GM23338 (cell line): ENCODE results near the gene RHEX. TPM values are rescaled to one million over a fixed set of nuclear protein-coding genes. Genes with fewer than 3 reads are reported as not detected.

Experiments used
- ATAC-seq: fragments of 200-7000 bp; cut with Tn5 transposase; 3 replicates; pipeline ENCODE4 v1.9.1; 2020
- DNase-seq: peaks from one replicate; pipeline ENCODE4 v3.0.0-alpha.2; 2015; ENCODE audit warnings: low spot score
- H2AFZ ChIP-seq: fragments of 200-600 bp; sonication (generic); 2 replicates; pipeline ENCODE4 v1.8.0; 2016; ENCODE audit warnings: antibody characterized with exemption, mild to moderate bottlenecking, moderate library complexity
- H3F3A ChIP-seq: fragments of 200-600 bp; sonication (generic); replicated peaks from 2 replicates; pipeline ENCODE4 v1.8.0; 2017; ENCODE audit warnings: antibody characterized with exemption, mixed run types, low read depth
- H3K27ac ChIP-seq: fragments of 200-600 bp; sonication (generic); 2 replicates; pipeline ENCODE4 v1.6.1; 2016; ENCODE audit warnings: low read depth
- H3K27me3 ChIP-seq: fragments of 200-600 bp; sonication (generic); 2 replicates; pipeline ENCODE4 v1.8.0; 2016; ENCODE audit warnings: mild to moderate bottlenecking, mixed run types, moderate library complexity; ENCODE audit not compliant: insufficient read depth
- H3K36me3 ChIP-seq: fragments of 200-600 bp; sonication (generic); 2 replicates; pipeline ENCODE4 v1.8.0; 2016; ENCODE audit warnings: mild to moderate bottlenecking; ENCODE audit not compliant: insufficient read depth
- H3K4me1 ChIP-seq: fragments of 200-600 bp; sonication (generic); 2 replicates; pipeline ENCODE4 v1.8.0; 2016; ENCODE audit warnings: mild to moderate bottlenecking, moderate library complexity; ENCODE audit not compliant: insufficient read depth
- H3K4me2 ChIP-seq: fragments of 200-600 bp; sonication (generic); 2 replicates; pipeline ENCODE4 v1.7.1; 2017; ENCODE audit warnings: mixed run types
- H3K4me3 ChIP-seq: fragments of 200-600 bp; sonication (generic); 2 replicates; pipeline ENCODE4 v1.6.1; 2016; ENCODE audit warnings: mixed run types
- H3K79me2 ChIP-seq: fragments of 200-600 bp; sonication (generic); replicated peaks from 2 replicates; pipeline ENCODE4 v1.8.0; 2017; ENCODE audit warnings: mild to moderate bottlenecking; ENCODE audit not compliant: insufficient read depth
- H3K9me2 ChIP-seq: fragments of 200-600 bp; sonication (generic); 2 replicates; pipeline ENCODE4 v1.8.0; 2017; ENCODE audit not compliant: insufficient read depth
- H4K20me1 ChIP-seq: fragments of 200-600 bp; sonication (generic); replicated peaks from 2 replicates; pipeline ENCODE4 v1.8.0; 2017; ENCODE audit warnings: mild to moderate bottlenecking; ENCODE audit not compliant: insufficient read depth
- H3K27ac Mint-ChIP-seq: 2 replicates; pipeline ENCODE4 v1.8.0; 2020; ENCODE audit warnings: inconsistent platforms, mild to moderate bottlenecking, moderate library complexity, mixed read lengths
- H3K27me3 Mint-ChIP-seq: 3 replicates; pipeline ENCODE4 v1.8.0; 2022; ENCODE audit warnings: low read depth, mild to moderate bottlenecking, moderate library complexity, mixed read lengths, inconsistent platforms; ENCODE audit not compliant: insufficient read depth, poor library complexity
- H3K36me3 Mint-ChIP-seq: 3 replicates; pipeline ENCODE4 v1.8.0; 2021; ENCODE audit warnings: low read depth, mild to moderate bottlenecking, inconsistent platforms, moderate library complexity, mixed read lengths
- H3K4me1 Mint-ChIP-seq: 3 replicates; pipeline ENCODE4 v1.8.0; 2020; ENCODE audit warnings: mild to moderate bottlenecking, inconsistent platforms, mixed read lengths
- H3K4me3 Mint-ChIP-seq: 3 replicates; pipeline ENCODE4 v1.8.0; 2021; ENCODE audit warnings: moderate library complexity, mild to moderate bottlenecking, inconsistent platforms, mixed read lengths
- H3K9me3 Mint-ChIP-seq: 3 replicates; pipeline ENCODE4 v1.8.0; 2020; ENCODE audit warnings: moderate library complexity, mild to moderate bottlenecking, inconsistent platforms, mixed read lengths
- CREB1 ChIP-seq: fragments of 250-450 bp; sonication (Bioruptor Pico); IDR thresholded peaks from 2 replicates; pipeline ENCODE4 v1.5.0; 2020; ENCODE audit warnings: low read depth, mild to moderate bottlenecking, moderate library complexity
- CTCF ChIP-seq, 2 experiments: fragments of 200-600 bp in 1 of 2; sonication (generic) in 1 of 2; conservative IDR thresholded peaks; 2 replicates each; pipeline versions ENCODE4 v1.5.1 to v1.6.1; 2016 to 2017; ENCODE audit warnings: antibody characterized with exemption in 2 of 2, low read depth in 2 of 2, mild to moderate bottlenecking in 2 of 2, moderate library complexity in 1 of 2
- EZH2 ChIP-seq: fragments of 200-600 bp; sonication (generic); IDR thresholded peaks from one replicate; pipeline ENCODE4 v1.8.0; 2017; ENCODE audit warnings: antibody characterized with exemption, mild to moderate bottlenecking, low read depth; ENCODE audit not compliant: unreplicated experiment
- EZH2phosphoT487 ChIP-seq: fragments of 200-600 bp; sonication (generic); IDR thresholded peaks from one replicate; pipeline ENCODE4 v1.8.1; 2018; ENCODE audit warnings: antibody characterized with exemption; ENCODE audit not compliant: unreplicated experiment
- JUNB ChIP-seq: IDR thresholded peaks from one replicate; pipeline ENCODE4 v1.6.1; 2016; ENCODE audit warnings: antibody characterized with exemption; ENCODE audit not compliant: unreplicated experiment
- NANOG ChIP-seq: IDR thresholded peaks from 2 replicates; pipeline ENCODE4 v1.6.1; 2016; ENCODE audit warnings: antibody characterized with exemption, borderline replicate concordance
- POLR2AphosphoS5 ChIP-seq: IDR thresholded peaks from 2 replicates; pipeline ENCODE4 v1.6.1; 2016; ENCODE audit warnings: antibody characterized with exemption, low read depth
- STAT1 ChIP-seq: IDR thresholded peaks from one replicate; pipeline ENCODE4 v1.6.1; 2016; ENCODE audit warnings: antibody characterized with exemption; ENCODE audit not compliant: unreplicated experiment
- ZNF114 ChIP-seq: fragments of 250-450 bp; sonication (Bioruptor Pico); IDR thresholded peaks from 2 replicates; pipeline ENCODE4 v1.5.0; 2020; ENCODE audit warnings: mild to moderate bottlenecking, moderate library complexity
- ZNF331 ChIP-seq: fragments of 250-450 bp; sonication (Bioruptor Pico); IDR thresholded peaks from 2 replicates; pipeline ENCODE4 v1.5.0; 2020; ENCODE audit warnings: low read depth, mild to moderate bottlenecking, moderate library complexity
- polyA plus RNA-seq: library from polyadenylated mRNA; unstranded; fragments of >200 nt; fragmentation: Nextera tagmentation; extraction: Ambion mirVana; gene quantifications from 2 replicates; pipeline ENCODE4 v1.2.1, GENCODE V29; 2016
- total RNA-seq: library from RNA; depleted of rRNA; stranded (reverse); fragments of >200 nt; shearing (Covaris generic); gene quantifications from 2 replicates; pipeline ENCODE4 v1.2.3, GENCODE V29; 2014
- TF ChIP-seq, protein P1 (sequence below): IDR thresholded peaks from 2 replicates; pipeline ENCODE4 v1.6.1; 2016; ENCODE audit warnings: antibody characterized with exemption
- TF ChIP-seq, protein P2 (sequence below): IDR thresholded peaks from one replicate; pipeline ENCODE4 v1.6.1; 2018; ENCODE audit warnings: antibody characterized with exemption; ENCODE audit not compliant: unreplicated experiment
- TF ChIP-seq, protein P3 (sequence below): fragments of 250-450 bp; sonication (Bioruptor Pico); IDR thresholded peaks from 2 replicates; pipeline ENCODE4 v1.5.0; 2020; ENCODE audit warnings: mild to moderate bottlenecking, moderate library complexity

RHEX gene
- total and polyA plus RNA-seq, 2 experiments from 2014 or later = not detected

- H3K4me1 ChIP-seq = peaks cover 19% of the 10 kb centered on the region
- H3F3A ChIP-seq = no peaks in the 10 kb centered on the region
- TF ChIP-seq POLR2AphosphoS5 (no peak), JUNB (no peak), STAT1 (no peak), CTCF (conservative IDR thresholded peaks at IDR 0.05; ENCODE audit: low read depth in 2 of 2) (no peak), ZNF114 (CRISPR knock-in tag) (no peak), EZH2 (no peak), ZNF331 (CRISPR knock-in tag) (no peak), NANOG (no peak), EZH2phosphoT487 (no peak), CREB1 (no peak)
- TF ChIP-seq, protein P1, sequence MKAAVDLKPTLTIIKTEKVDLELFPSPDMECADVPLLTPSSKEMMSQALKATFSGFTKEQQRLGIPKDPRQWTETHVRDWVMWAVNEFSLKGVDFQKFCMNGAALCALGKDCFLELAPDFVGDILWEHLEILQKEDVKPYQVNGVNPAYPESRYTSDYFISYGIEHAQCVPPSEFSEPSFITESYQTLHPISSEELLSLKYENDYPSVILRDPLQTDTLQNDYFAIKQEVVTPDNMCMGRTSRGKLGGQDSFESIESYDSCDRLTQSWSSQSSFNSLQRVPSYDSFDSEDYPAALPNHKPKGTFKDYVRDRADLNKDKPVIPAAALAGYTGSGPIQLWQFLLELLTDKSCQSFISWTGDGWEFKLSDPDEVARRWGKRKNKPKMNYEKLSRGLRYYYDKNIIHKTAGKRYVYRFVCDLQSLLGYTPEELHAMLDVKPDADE = no peak
- TF ChIP-seq, protein P2, sequence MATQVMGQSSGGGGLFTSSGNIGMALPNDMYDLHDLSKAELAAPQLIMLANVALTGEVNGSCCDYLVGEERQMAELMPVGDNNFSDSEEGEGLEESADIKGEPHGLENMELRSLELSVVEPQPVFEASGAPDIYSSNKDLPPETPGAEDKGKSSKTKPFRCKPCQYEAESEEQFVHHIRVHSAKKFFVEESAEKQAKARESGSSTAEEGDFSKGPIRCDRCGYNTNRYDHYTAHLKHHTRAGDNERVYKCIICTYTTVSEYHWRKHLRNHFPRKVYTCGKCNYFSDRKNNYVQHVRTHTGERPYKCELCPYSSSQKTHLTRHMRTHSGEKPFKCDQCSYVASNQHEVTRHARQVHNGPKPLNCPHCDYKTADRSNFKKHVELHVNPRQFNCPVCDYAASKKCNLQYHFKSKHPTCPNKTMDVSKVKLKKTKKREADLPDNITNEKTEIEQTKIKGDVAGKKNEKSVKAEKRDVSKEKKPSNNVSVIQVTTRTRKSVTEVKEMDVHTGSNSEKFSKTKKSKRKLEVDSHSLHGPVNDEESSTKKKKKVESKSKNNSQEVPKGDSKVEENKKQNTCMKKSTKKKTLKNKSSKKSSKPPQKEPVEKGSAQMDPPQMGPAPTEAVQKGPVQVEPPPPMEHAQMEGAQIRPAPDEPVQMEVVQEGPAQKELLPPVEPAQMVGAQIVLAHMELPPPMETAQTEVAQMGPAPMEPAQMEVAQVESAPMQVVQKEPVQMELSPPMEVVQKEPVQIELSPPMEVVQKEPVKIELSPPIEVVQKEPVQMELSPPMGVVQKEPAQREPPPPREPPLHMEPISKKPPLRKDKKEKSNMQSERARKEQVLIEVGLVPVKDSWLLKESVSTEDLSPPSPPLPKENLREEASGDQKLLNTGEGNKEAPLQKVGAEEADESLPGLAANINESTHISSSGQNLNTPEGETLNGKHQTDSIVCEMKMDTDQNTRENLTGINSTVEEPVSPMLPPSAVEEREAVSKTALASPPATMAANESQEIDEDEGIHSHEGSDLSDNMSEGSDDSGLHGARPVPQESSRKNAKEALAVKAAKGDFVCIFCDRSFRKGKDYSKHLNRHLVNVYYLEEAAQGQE = no peak
- TF ChIP-seq, protein P3, sequence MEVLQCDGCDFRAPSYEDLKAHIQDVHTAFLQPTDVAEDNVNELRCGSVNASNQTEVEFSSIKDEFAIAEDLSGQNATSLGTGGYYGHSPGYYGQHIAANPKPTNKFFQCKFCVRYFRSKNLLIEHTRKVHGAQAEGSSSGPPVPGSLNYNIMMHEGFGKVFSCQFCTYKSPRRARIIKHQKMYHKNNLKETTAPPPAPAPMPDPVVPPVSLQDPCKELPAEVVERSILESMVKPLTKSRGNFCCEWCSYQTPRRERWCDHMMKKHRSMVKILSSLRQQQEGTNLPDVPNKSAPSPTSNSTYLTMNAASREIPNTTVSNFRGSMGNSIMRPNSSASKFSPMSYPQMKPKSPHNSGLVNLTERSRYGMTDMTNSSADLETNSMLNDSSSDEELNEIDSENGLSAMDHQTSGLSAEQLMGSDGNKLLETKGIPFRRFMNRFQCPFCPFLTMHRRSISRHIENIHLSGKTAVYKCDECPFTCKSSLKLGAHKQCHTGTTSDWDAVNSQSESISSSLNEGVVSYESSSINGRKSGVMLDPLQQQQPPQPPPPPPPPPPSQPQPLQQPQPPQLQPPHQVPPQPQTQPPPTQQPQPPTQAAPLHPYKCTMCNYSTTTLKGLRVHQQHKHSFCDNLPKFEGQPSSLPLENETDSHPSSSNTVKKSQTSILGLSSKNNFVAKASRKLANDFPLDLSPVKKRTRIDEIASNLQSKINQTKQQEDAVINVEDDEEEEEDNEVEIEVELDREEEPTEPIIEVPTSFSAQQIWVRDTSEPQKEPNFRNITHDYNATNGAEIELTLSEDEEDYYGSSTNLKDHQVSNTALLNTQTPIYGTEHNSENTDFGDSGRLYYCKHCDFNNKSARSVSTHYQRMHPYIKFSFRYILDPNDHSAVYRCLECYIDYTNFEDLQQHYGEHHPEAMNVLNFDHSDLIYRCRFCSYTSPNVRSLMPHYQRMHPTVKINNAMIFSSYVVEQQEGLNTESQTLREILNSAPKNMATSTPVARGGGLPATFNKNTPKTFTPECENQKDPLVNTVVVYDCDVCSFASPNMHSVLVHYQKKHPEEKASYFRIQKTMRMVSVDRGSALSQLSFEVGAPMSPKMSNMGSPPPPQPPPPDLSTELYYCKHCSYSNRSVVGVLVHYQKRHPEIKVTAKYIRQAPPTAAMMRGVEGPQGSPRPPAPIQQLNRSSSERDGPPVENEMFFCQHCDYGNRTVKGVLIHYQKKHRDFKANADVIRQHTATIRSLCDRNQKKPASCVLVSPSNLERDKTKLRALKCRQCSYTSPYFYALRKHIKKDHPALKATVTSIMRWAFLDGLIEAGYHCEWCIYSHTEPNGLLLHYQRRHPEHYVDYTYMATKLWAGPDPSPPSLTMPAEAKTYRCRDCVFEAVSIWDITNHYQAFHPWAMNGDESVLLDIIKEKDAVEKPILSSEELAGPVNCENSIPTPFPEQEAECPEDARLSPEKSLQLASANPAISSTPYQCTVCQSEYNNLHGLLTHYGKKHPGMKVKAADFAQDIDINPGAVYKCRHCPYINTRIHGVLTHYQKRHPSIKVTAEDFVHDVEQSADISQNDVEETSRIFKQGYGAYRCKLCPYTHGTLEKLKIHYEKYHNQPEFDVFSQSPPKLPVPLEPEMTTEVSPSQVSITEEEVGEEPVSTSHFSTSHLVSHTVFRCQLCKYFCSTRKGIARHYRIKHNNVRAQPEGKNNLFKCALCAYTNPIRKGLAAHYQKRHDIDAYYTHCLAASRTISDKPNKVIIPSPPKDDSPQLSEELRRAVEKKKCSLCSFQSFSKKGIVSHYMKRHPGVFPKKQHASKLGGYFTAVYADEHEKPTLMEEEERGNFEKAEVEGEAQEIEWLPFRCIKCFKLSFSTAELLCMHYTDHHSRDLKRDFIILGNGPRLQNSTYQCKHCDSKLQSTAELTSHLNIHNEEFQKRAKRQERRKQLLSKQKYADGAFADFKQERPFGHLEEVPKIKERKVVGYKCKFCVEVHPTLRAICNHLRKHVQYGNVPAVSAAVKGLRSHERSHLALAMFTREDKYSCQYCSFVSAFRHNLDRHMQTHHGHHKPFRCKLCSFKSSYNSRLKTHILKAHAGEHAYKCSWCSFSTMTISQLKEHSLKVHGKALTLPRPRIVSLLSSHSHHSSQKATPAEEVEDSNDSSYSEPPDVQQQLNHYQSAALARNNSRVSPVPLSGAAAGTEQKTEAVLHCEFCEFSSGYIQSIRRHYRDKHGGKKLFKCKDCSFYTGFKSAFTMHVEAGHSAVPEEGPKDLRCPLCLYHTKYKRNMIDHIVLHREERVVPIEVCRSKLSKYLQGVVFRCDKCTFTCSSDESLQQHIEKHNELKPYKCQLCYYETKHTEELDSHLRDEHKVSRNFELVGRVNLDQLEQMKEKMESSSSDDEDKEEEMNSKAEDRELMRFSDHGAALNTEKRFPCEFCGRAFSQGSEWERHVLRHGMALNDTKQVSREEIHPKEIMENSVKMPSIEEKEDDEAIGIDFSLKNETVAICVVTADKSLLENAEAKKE (CRISPR knock-in tag) = no peak
- H4K20me1 ChIP-seq = no peaks in the 10 kb centered on the region
- no peaks in the 10 kb centered on the region for H3K36me3 ChIP-seq
- peak; percentile 17 for DNase-seq
- no peaks in the 10 kb centered on the region for H3K79me2 ChIP-seq
- no peak overlapping the region for H3K4me2 ChIP-seq
- no peak overlapping the region for H3K27ac Mint-ChIP-seq
- H3K4me3 Mint-ChIP-seq = no peak overlapping the region
- H3K27me3 Mint-ChIP-seq = peaks cover 6% of the 10 kb centered on the region
- no peaks in the 10 kb centered on the region for H3K36me3 Mint-ChIP-seq
- H3K27me3 ChIP-seq = no peaks in the 10 kb centered on the region
- H3K27ac ChIP-seq = no peak overlapping the region
- peak; percentile 42 for ATAC-seq
- no peaks in the 10 kb centered on the region for H3K9me2 ChIP-seq
- no peaks in the 10 kb centered on the region for H3K9me3 Mint-ChIP-seq
- H3K4me1 Mint-ChIP-seq = peaks cover 25% of the 10 kb centered on the region
- peak overlapping the region; percentile 53 for H2AFZ ChIP-seq
- H3K4me3 ChIP-seq = no peak overlapping the region
Observed at GRCh38 chr1:206040328-206040727, 12.6 kb upstream of the RHEX start.
